ENCODE results near the gene UVRAG.

GRCh38 chr11:75801362-75802020 lies 13.5 kb upstream of the UVRAG start:
- TF ChIP-seq CTCF (conservative IDR thresholded peaks at IDR 0.05; ENCODE audit: low read depth, low read length) (no peak), EZH2 (IDR thresholded peaks at IDR 0.05; ENCODE audit: low read length, unreplicated experiment) (no peak), EZH2phosphoT487 (IDR thresholded peaks at IDR 0.05; ENCODE audit: borderline replicate concordance, low read length) (no peak)

All from PC-3 (cell line).